ENCODE results near the gene PRAC1. TPM values are rescaled to one million over a fixed set of nuclear protein-coding genes. Genes with fewer than 3 reads are reported as not detected.

PRAC1 gene
- polyA plus RNA-seq, 1 of the 3 experiments (the other 2 are of a cell fraction), result not detected

DNA sequence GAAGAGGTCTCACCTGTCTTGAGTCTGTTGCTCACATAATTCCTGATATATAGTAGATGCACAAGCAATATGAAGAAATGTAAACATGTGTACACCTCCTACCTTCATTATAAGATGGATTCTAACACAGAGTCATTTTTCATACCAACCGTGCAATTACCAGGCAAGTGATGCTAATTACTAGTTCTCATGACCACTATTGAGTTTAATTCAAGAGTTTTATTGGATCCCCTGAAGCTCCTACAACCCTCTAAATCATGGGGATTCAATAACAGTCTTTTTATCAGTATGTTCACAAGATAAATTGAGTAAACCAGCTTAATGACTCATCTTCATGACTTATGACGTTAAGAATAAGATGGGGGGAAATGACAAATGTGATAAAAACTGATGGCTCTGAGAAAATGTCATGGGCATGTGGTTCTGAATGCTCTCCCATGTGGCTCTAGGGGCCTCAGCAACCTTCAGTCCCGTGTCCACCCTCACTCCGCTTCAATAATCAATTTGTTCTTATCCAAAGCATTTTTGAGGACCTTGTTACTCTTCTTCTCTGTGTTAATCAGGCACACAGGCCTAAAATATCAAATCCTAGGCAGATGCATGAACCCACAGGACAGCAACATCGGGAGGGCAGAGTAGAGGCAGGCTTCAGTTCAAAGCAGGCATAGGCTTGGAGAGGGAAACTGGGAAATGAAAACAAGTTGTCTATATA lies 42.8 kb downstream of the PRAC1 start:
- Histone ChIP-seq H3K4me3 (ENCODE audit: low read depth in 2 of 2, low read length in 1 of 2) (no peak overlapping the region), H3K27ac (ENCODE audit: low read depth in 2 of 2, low read length in 1 of 2) (no peak overlapping the region), H4K20me1 (ENCODE audit: insufficient read depth) (no peaks in the 10 kb centered on the region), H3K9me3 (no peaks in the 10 kb centered on the region), H3K36me3 (replicated peaks in 1 of 2; ENCODE audit: control insufficient read depth in 1 of 2, insufficient read depth in 2 of 2, low read length in 1 of 2) (no peaks in the 10 kb centered on the region), H3K27me3 (ENCODE audit: insufficient read depth) (peaks cover 97% of the 10 kb centered on the region), H3K79me2 (ENCODE audit: insufficient read depth) (no peaks in the 10 kb centered on the region), H3K4me2 (no peak overlapping the region), H3K9ac (no peak overlapping the region), H3F3A (replicated peaks; ENCODE audit: insufficient read depth) (peaks cover 3% of the 10 kb centered on the region), H3K4me1 (ENCODE audit: control insufficient read depth in 1 of 2, insufficient read depth in 2 of 2, low read depth in 1 of 2, low read length in 1 of 2) (no peaks in the 10 kb centered on the region), H3K9me2 (no peaks in the 10 kb centered on the region), H2AFZ (ENCODE audit: low read depth) (no peak overlapping the region)
- POLR2A ChIA-PET, result no interaction called here
- WGBS (ENCODE audit: low lambda C conversion rate), result 12% methylated on average over 5 of the region's 5 CpGs
- TF ChIP-seq, protein P1, sequence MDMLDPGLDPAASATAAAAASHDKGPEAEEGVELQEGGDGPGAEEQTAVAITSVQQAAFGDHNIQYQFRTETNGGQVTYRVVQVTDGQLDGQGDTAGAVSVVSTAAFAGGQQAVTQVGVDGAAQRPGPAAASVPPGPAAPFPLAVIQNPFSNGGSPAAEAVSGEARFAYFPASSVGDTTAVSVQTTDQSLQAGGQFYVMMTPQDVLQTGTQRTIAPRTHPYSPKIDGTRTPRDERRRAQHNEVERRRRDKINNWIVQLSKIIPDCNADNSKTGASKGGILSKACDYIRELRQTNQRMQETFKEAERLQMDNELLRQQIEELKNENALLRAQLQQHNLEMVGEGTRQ (IDR thresholded peaks at IDR 0.05; ENCODE audit: borderline replicate concordance, low read depth, low read length), result no peak
- TF ChIP-seq FOXJ3 (CRISPR knock-in tag; IDR thresholded peaks at IDR 0.05) (no peak), RFX5 (IDR thresholded peaks at IDR 0.05; ENCODE audit: low read length) (no peak), EZH2phosphoT487 (IDR thresholded peaks at IDR 0.05; ENCODE audit: borderline replicate concordance, low read depth) (no peak), FOSL2 (IDR thresholded peaks at IDR 0.05; ENCODE audit: borderline replicate concordance, low read depth) (no peak), ELF1 (IDR thresholded peaks at IDR 0.05) (no peak), TCF12 (IDR thresholded peaks at IDR 0.05) (no peak), RCOR1 (IDR thresholded peaks at IDR 0.05; ENCODE audit: low read length) (no peak), YY1 (IDR thresholded peaks at IDR 0.05; ENCODE audit: low read depth) (no peak), NFIC (IDR thresholded peaks at IDR 0.05; ENCODE audit: borderline replicate concordance) (no peak), MXI1 (IDR thresholded peaks at IDR 0.05; ENCODE audit: low read depth, low read length) (no peak), JUND (IDR thresholded peaks at IDR 0.05) (no peak), GATA2 (CRISPR knock-in tag; IDR thresholded peaks at IDR 0.05) (no peak), RXRA (IDR thresholded peaks at IDR 0.05; ENCODE audit: borderline replicate concordance, low read depth) (no peak), NRF1 (IDR thresholded peaks at IDR 0.05; ENCODE audit: low read depth, low read length) (no peak)
- TF ChIP-seq, protein P2, sequence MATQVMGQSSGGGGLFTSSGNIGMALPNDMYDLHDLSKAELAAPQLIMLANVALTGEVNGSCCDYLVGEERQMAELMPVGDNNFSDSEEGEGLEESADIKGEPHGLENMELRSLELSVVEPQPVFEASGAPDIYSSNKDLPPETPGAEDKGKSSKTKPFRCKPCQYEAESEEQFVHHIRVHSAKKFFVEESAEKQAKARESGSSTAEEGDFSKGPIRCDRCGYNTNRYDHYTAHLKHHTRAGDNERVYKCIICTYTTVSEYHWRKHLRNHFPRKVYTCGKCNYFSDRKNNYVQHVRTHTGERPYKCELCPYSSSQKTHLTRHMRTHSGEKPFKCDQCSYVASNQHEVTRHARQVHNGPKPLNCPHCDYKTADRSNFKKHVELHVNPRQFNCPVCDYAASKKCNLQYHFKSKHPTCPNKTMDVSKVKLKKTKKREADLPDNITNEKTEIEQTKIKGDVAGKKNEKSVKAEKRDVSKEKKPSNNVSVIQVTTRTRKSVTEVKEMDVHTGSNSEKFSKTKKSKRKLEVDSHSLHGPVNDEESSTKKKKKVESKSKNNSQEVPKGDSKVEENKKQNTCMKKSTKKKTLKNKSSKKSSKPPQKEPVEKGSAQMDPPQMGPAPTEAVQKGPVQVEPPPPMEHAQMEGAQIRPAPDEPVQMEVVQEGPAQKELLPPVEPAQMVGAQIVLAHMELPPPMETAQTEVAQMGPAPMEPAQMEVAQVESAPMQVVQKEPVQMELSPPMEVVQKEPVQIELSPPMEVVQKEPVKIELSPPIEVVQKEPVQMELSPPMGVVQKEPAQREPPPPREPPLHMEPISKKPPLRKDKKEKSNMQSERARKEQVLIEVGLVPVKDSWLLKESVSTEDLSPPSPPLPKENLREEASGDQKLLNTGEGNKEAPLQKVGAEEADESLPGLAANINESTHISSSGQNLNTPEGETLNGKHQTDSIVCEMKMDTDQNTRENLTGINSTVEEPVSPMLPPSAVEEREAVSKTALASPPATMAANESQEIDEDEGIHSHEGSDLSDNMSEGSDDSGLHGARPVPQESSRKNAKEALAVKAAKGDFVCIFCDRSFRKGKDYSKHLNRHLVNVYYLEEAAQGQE (IDR thresholded peaks at IDR 0.05; ENCODE audit: low read depth, low read length), result no peak
- CTCF ChIA-PET, result interaction anchor here (0.7 to 9.7 kb wide), 63 partner anchors 8 to 877 kb away, joined by 3 to 113 read pairs (median 5); partner anchors contain the start of genes HOXB5, HOXB9, IGF2BP1 and PRAC2
- no peak for DNase-seq

Measured in SK-N-SH (cell line).